Measurements from ENCODE around the gene LAMA2.

The LAMA2 gene

DNA sequence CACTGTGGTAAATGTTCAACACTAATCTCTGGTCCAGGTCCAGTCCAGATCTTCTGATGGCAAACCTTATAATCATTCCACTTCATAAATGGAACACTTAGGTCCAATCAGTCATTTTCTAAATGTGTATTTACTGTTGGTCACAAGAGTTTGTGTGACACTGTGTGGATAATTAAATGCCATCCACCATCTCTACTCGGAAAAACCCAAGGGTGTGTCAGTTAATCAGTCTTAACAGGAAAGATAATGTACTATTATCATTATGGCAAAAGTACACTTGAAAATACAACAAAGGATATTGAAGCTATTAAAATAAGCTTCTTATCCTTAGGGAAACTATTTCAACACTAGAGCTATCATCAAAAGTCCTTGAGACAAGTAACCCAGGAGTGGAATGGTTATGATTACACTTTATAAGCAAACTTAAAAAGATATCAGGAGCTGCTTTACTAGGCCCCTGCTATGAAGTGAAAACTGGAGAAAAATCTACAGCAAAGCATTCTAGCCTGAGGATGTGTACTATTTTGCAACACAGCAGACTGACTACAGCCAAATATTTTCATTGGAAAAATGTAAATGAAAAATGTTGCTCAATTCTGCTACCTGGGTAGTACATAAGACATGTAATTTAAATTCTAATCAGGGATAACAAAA is 227.9 kb downstream of the LAMA2 start:
- in situ Hi-C loops (cut with HindIII; ENCODE audit: low pct_ligation_motif_present, low sequenced_read_pairs), result no loop called here
- H3K4me3 ChIP-seq (ENCODE audit: low read depth, low read length), result no peak overlapping the region
- H3K36me3 ChIP-seq (replicated peaks), result no peaks in the 10 kb centered on the region
- no peaks in the 10 kb centered on the region for H3K27me3 ChIP-seq (replicated peaks)
- H3K27ac ChIP-seq, result no peak overlapping the region
- DNase-seq, result no peak
- TF ChIP-seq, protein P1, sequence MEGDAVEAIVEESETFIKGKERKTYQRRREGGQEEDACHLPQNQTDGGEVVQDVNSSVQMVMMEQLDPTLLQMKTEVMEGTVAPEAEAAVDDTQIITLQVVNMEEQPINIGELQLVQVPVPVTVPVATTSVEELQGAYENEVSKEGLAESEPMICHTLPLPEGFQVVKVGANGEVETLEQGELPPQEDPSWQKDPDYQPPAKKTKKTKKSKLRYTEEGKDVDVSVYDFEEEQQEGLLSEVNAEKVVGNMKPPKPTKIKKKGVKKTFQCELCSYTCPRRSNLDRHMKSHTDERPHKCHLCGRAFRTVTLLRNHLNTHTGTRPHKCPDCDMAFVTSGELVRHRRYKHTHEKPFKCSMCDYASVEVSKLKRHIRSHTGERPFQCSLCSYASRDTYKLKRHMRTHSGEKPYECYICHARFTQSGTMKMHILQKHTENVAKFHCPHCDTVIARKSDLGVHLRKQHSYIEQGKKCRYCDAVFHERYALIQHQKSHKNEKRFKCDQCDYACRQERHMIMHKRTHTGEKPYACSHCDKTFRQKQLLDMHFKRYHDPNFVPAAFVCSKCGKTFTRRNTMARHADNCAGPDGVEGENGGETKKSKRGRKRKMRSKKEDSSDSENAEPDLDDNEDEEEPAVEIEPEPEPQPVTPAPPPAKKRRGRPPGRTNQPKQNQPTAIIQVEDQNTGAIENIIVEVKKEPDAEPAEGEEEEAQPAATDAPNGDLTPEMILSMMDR (IDR thresholded peaks at IDR 0.05; ENCODE audit: low read depth, low read length, missing control alignments), result no peak

DNA sequence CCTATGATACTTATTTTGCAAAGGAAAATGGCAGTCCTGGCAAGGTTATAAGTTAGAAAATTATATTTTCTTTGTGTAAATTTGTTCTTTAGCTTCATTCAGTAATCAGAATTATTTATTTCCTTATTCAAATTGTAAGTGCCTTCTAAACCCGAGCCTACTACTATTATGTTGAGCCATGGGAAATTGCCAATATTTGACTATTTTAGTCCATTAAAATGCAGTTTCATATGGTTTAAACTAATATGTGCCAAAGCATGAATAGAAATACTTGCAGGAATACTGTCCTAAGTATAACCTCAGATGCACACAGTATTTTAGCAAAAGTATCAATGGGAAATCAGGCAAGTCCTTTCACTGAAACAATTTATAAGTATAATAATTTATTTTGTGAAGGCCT is 228.4 kb downstream of the LAMA2 start:
- DNase-seq, result no peak
- Histone ChIP-seq H3K4me3 (ENCODE audit: low read depth, low read length) (no peak overlapping the region), H3K27me3 (replicated peaks) (no peaks in the 10 kb centered on the region), H3K36me3 (replicated peaks) (no peaks in the 10 kb centered on the region), H3K27ac (no peak overlapping the region)
- TF ChIP-seq, protein P1 (IDR thresholded peaks at IDR 0.05; ENCODE audit: low read depth, low read length, missing control alignments), result no peak
- in situ Hi-C loops (cut with HindIII; ENCODE audit: low pct_ligation_motif_present, low sequenced_read_pairs), result no loop called here

DNA sequence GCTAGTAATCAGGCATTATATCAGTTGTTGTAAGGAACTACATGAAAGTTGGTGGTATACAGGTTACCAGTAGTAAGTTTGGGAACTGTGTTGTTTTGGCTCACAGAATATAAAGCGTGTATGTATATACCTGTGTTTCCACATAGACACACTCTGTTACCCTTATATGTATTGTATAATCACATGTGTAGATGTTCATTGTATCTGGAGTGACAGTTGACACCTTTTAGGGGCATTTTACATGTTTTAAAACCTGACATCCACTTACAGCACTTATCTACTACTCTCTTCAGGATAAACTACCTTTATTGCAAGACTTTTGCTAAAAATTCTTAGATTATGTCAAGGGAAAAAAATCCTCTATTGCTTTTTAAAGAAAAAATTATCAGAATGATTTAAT is 228.9 kb downstream of the LAMA2 start:
- in situ Hi-C loops (cut with HindIII; ENCODE audit: low pct_ligation_motif_present, low sequenced_read_pairs), result no loop called here

DNA sequence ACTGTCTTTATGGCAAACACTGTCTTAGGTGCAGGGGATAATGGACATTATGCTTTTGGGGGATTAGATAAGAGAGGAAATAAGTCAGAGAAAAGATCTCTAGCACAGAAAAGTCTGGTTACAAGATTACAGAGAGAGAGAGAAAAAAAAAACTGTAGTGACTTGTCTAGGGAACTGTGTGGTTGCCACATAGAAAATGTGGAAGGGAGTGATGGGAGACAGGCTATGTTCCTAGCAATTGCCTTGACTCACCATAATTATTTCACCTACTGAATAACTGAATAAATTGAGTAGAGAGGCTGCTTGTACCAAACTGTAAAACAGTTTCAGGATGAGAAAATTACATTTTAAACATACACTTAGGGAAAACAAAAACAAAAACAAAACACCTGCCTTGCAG is 229.7 kb downstream of the LAMA2 start:
- DNase-seq, result no peak
- Histone ChIP-seq H3K27me3 (replicated peaks) (no peaks in the 10 kb centered on the region), H3K27ac (no peak overlapping the region), H3K36me3 (replicated peaks) (no peaks in the 10 kb centered on the region), H3K4me3 (ENCODE audit: low read depth, low read length) (no peak overlapping the region)
- in situ Hi-C loops (cut with HindIII; ENCODE audit: low pct_ligation_motif_present, low sequenced_read_pairs), result no loop called here
- TF ChIP-seq, protein P1 (IDR thresholded peaks at IDR 0.05; ENCODE audit: low read depth, low read length, missing control alignments), result no peak

More for the DNA sequence above, 228.9 kb downstream of the LAMA2 start:
- Histone ChIP-seq H3K27ac (no peak overlapping the region), H3K27me3 (replicated peaks) (no peaks in the 10 kb centered on the region), H3K4me3 (ENCODE audit: low read depth, low read length) (no peak overlapping the region), H3K36me3 (replicated peaks) (no peaks in the 10 kb centered on the region)
- TF ChIP-seq, protein P1 (IDR thresholded peaks at IDR 0.05; ENCODE audit: low read depth, low read length, missing control alignments), result no peak
- no peak for DNase-seq

DNA sequence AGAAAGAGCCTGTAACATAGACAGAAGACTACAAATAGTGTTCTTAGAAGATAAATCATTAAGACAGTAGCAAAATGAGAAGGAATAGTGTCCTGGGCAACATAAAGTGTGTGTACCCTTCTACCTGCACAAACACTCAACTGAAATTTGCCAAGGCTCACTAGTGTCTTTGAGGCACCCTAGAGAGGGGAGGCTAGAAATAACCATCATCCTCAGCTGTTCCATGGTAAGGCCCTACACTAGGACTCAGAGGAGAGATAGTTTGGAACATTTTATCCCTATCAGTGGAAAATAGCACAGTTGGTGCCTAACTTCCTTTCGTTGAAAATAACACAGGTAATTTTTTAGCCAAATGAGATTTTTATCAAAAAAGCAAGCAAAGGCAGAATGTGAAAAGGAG is 230.7 kb downstream of the LAMA2 start:
- in situ Hi-C loops (cut with HindIII; ENCODE audit: low pct_ligation_motif_present, low sequenced_read_pairs), result no loop called here
- TF ChIP-seq, protein P1 (IDR thresholded peaks at IDR 0.05; ENCODE audit: low read depth, low read length, missing control alignments), result no peak
- Histone ChIP-seq H3K27ac (no peak overlapping the region), H3K36me3 (replicated peaks) (no peaks in the 10 kb centered on the region), H3K4me3 (ENCODE audit: low read depth, low read length) (no peak overlapping the region), H3K27me3 (replicated peaks) (no peaks in the 10 kb centered on the region)
- DNase-seq, result no peak
